Measurements from ENCODE around the gene STX16. TPM values are rescaled to one million over a fixed set of nuclear protein-coding genes. Genes with fewer than 3 reads are reported as not detected.

Gene STX16
- total RNA-seq, 1 donor, result 26.5 TPM

DNA sequence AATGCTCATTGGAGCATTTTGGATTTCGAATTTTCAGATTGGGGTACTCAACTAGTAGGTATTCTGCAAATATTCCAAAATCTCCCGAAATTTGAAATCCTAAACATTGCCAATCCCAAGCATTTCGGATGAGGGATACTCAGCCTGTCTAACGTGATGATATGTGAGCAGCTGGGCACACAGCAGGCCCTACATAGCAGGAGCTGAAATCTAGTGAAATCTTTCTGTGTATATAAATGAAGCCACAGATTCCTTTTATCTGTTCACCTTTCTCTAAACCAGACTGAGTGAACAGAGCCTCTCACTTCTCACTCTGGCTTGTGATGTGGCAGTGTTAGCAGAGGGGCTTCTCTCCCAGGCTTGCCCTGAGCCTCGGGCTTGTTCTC is 17.8 kb downstream of the STX16 start:
- TF ChIP-seq, protein P1, sequence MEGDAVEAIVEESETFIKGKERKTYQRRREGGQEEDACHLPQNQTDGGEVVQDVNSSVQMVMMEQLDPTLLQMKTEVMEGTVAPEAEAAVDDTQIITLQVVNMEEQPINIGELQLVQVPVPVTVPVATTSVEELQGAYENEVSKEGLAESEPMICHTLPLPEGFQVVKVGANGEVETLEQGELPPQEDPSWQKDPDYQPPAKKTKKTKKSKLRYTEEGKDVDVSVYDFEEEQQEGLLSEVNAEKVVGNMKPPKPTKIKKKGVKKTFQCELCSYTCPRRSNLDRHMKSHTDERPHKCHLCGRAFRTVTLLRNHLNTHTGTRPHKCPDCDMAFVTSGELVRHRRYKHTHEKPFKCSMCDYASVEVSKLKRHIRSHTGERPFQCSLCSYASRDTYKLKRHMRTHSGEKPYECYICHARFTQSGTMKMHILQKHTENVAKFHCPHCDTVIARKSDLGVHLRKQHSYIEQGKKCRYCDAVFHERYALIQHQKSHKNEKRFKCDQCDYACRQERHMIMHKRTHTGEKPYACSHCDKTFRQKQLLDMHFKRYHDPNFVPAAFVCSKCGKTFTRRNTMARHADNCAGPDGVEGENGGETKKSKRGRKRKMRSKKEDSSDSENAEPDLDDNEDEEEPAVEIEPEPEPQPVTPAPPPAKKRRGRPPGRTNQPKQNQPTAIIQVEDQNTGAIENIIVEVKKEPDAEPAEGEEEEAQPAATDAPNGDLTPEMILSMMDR (IDR thresholded peaks at IDR 0.05; ENCODE audit: insufficient read depth, low read length), result no peak
- no peak for DNase-seq (ENCODE audit: low read depth)
- no peak overlapping the region for H3K4me3 ChIP-seq (ENCODE audit: low read depth, low read length)

DNA sequence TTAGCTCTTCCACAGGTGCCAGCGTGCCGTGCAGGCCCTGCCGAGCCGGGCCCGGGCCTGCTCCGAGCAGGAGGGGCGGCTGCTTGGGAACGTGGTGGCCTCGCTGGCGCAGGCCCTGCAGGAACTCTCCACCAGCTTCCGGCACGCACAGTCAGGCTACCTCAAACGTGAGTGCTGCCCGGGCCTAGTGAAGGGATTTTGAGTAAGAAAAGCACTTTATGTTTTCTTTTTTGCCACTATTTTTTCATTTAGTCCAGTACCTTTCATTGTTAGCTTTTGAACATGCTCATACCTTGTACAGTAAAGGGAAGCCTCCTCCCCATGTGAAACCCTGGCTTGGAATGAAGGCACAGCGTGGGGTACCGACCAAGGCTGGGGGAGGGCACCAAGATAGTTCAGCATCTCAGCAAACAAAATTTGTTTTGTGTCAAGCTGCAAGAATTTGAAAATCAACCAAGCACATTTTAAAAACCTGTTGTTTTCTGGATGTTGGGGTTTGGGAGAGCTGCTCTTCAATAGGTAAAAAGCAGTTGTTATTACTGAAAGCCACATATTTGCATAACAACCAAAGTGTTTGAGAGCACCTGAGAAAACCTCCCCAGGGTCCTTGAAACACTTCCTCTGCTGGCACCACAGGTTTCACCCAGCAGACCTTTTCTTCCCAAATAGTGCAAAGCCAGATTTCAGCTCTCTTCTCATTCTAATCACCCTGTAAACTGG is 18.4 kb downstream of the STX16 start:
- no peak for DNase-seq (ENCODE audit: low read depth)
- TF ChIP-seq, protein P1 (IDR thresholded peaks at IDR 0.05; ENCODE audit: insufficient read depth, low read length), result no peak
- H3K4me3 ChIP-seq (ENCODE audit: low read depth, low read length), result no peak overlapping the region

- TF ChIP-seq, protein P1 (IDR thresholded peaks at IDR 0.05; ENCODE audit: insufficient read depth, low read length), result no peak
- no peak overlapping the region for H3K4me3 ChIP-seq (ENCODE audit: low read depth, low read length)
- DNase-seq (ENCODE audit: low read depth), result peak; percentile 23
These were observed 19.0 kb downstream of the STX16 start for GRCh38 chr20:58670102-58670501.

DNA sequence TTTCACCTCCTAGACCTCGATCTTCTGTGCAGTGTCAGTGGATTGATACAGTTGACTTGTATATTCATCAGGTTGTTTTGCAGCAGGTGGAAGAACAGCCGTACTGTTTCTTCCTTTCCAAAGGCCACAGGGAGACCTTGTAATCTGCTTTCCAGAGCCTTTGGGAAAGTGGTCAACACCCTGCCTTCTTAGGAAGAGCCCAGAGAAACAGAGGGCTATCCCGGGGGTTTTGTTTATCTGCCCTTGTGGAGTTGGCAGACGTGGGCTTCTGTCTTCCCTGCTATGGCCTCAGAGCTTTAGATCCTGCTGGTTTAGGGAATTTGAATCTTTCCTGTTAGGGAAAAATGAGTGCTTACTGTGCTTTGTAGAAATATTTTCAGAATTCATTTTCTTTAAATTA is 19.6 kb downstream of the STX16 start:
- H3K4me3 ChIP-seq (ENCODE audit: low read depth, low read length), result no peak overlapping the region
- TF ChIP-seq, protein P1 (IDR thresholded peaks at IDR 0.05; ENCODE audit: insufficient read depth, low read length), result no peak
- no peak for DNase-seq (ENCODE audit: low read depth)

DNA sequence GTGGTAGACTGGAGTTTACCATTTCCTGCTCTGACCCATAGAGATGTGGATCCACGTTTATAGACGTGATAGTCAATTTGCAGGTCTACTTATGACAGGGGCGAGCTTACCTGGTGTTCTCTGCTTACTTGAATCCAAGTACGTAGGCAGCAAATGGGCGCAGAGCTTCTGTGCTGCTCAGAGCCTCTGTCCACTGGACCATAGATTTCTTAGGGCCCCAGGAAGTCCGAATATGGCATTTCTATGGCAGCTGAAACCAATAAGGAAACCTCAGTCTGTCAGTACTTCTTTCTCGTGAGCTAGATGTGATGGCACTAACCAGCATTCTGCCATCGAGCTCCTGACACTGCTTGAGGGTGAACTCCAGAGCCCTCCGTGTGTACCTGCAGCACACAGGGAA is 22.0 kb downstream of the STX16 start:
- TF ChIP-seq, protein P1 (IDR thresholded peaks at IDR 0.05; ENCODE audit: insufficient read depth, low read length), result no peak
- DNase-seq (ENCODE audit: low read depth), result no peak
- H3K4me3 ChIP-seq (ENCODE audit: low read depth, low read length), result no peak overlapping the region

DNA sequence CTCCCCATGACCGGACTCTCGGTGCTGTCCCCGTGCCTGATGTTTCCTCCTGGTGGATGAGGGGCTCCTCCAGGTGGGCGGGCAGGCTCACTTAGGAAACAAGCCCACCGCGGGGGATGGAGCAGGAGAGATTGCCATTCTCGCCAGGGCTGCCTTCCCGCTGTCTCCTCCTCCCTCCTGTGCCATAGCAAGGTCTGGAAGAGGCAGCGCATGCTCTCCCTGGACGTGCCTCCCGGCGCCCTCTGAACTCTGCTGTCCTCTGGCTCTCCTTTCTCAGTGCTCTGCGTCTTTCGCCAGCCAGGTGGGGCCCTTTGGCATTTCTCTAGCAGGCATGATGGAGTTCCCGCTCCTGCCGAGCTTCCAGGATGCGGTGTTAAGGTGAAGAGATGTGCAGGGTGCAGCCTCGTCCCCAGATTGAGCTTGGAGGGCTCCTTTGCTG is 24.1 kb downstream of the STX16 start:
- TF ChIP-seq, protein P1 (IDR thresholded peaks at IDR 0.05; ENCODE audit: insufficient read depth, low read length), result no peak
- DNase-seq (ENCODE audit: low read depth), result no peak
- H3K4me3 ChIP-seq (ENCODE audit: low read depth, low read length), result no peak overlapping the region

GRCh38 chr20:58675641-58676040 is 24.6 kb downstream of the STX16 start:
- TF ChIP-seq, protein P1 (IDR thresholded peaks at IDR 0.05; ENCODE audit: insufficient read depth, low read length), result no peak
- H3K4me3 ChIP-seq (ENCODE audit: low read depth, low read length), result no peak overlapping the region
- no peak for DNase-seq (ENCODE audit: low read depth)
